Urothelium cell line (cell line): Measurements from ENCODE around the gene ASF1B.
"Not testable (repeated sequence)": the region's sequence is repeated elsewhere in the genome, so short reads cannot be mapped to it uniquely, and the experiment has no call there.

ENCODE experiments used
- DNase-seq: peaks from one replicate; pipeline ENCODE4 v3.0.0; 2011; ENCODE audit warnings: low spot score, mixed read lengths
- FAIRE-seq: peaks from 2 replicates; lab custom pipeline; 2011; peaks lifted over from hg19 to GRCh38; lab: Jason Lieb, UNC

The ASF1B gene

GRCh38 chr19:14136509-14137281, at the start of gene ASF1B:
ASF1B (minus strand) TSS chr19:14136589; CDS start chr19:14136456, 133 bp downstream.
- peak; percentile 93 for DNase-seq
- no peak for FAIRE-seq

- DNase-seq, FAIRE-seq: not testable (repeated sequence)
Measured at GRCh38 chr19:14185691-14186090, 49.3 kb upstream of the ASF1B start.

GRCh38 chr19:14185158-14185557, 48.8 kb upstream of the ASF1B start:
- DNase-seq = no peak
- FAIRE-seq = no peak

GRCh38 chr19:14183741-14184350, 47.5 kb upstream of the ASF1B start:
- no peak for DNase-seq
- no peak for FAIRE-seq

GRCh38 chr19:14182476-14182875, 46.1 kb upstream of the ASF1B start:
- FAIRE-seq (no peak), DNase-seq (no peak)

- FAIRE-seq (no peak), DNase-seq (no peak)
Measured at GRCh38 chr19:14181906-14182305, 45.5 kb upstream of the ASF1B start.

- not testable (repeated sequence) for DNase-seq, FAIRE-seq
Measured at GRCh38 chr19:14181199-14181598, 44.8 kb upstream of the ASF1B start.

GRCh38 chr19:14177496-14178074, 41.2 kb upstream of the ASF1B start:
- FAIRE-seq (no peak), DNase-seq (no peak)

GRCh38 chr19:14175351-14175792, 39.0 kb upstream of the ASF1B start:
- no peak for DNase-seq
- no peak for FAIRE-seq

- FAIRE-seq (no peak), DNase-seq (no peak)
Measured at GRCh38 chr19:14174883-14175282, 38.5 kb upstream of the ASF1B start.

- DNase-seq = no peak
- FAIRE-seq = no peak
Measured at GRCh38 chr19:14168993-14169392, 32.6 kb upstream of the ASF1B start.

- FAIRE-seq = no peak
- no peak for DNase-seq
Measured at GRCh38 chr19:14168259-14168972, 32.0 kb upstream of the ASF1B start.

GRCh38 chr19:14167576-14168138, 31.3 kb upstream of the ASF1B start:
- no peak for FAIRE-seq
- no peak for DNase-seq

- FAIRE-seq (no peak), DNase-seq (no peak)
Measured at GRCh38 chr19:14166999-14167575, 30.7 kb upstream of the ASF1B start.

GRCh38 chr19:14165990-14166830, 29.8 kb upstream of the ASF1B start:
- DNase-seq = no peak
- no peak for FAIRE-seq

- DNase-seq (no peak), FAIRE-seq (no peak)
Measured at GRCh38 chr19:14164724-14165493, 28.5 kb upstream of the ASF1B start.

GRCh38 chr19:14164082-14164481, 27.7 kb upstream of the ASF1B start:
- DNase-seq (no peak), FAIRE-seq (no peak)

- no peak for FAIRE-seq
- DNase-seq = no peak
Measured at GRCh38 chr19:14162871-14163297, 26.5 kb upstream of the ASF1B start.

GRCh38 chr19:14161305-14161704, 24.9 kb upstream of the ASF1B start:
- FAIRE-seq (no peak), DNase-seq (no peak)
